ENCODE measurements around the gene MYD88.

Gene MYD88
- total RNA-seq, result 22.3 to 30.6 reads per million in 2 donors

GRCh38 chr3:38138349-38139190, at the start of gene MYD88:
Gene MYD88, plus strand, starts transcription at chr3:38138661. Its CDS starts 40 bp downstream, at chr3:38138701.
- DNase-seq, result peak; percentile 75

- DNase-seq, result no peak
These were observed 49.3 kb upstream of the MYD88 start for GRCh38 chr3:38089163-38089562.

GRCh38 chr3:38090453-38090852, 48.0 kb upstream of the MYD88 start:
- no peak for DNase-seq

GRCh38 chr3:38094999-38095398, 43.5 kb upstream of the MYD88 start:
- no peak for DNase-seq

- no peak for DNase-seq
These were observed 42.6 kb upstream of the MYD88 start for GRCh38 chr3:38095669-38096483.

- DNase-seq, result no peak
These were observed 40.8 kb upstream of the MYD88 start for GRCh38 chr3:38097446-38098375.

- DNase-seq, result no peak
These were observed 40.1 kb upstream of the MYD88 start for GRCh38 chr3:38098376-38098723.

GRCh38 chr3:38099518-38099917, 38.9 kb upstream of the MYD88 start:
- DNase-seq, result no peak

GRCh38 chr3:38100498-38100897, 38.0 kb upstream of the MYD88 start:
- DNase-seq, result no peak

- no peak for DNase-seq
These were observed 36.5 kb upstream of the MYD88 start for GRCh38 chr3:38101811-38102443.

GRCh38 chr3:38102444-38102814, 36.0 kb upstream of the MYD88 start:
- no peak for DNase-seq

- DNase-seq, result no peak
These were observed 32.9 kb upstream of the MYD88 start for GRCh38 chr3:38105525-38105924.

GRCh38 chr3:38107911-38108648, 30.4 kb upstream of the MYD88 start:
- no peak for DNase-seq

- no peak for DNase-seq
These were observed 29.5 kb upstream of the MYD88 start for GRCh38 chr3:38108649-38109579.

- no peak for DNase-seq
These were observed 28.7 kb upstream of the MYD88 start for GRCh38 chr3:38109580-38110313.

GRCh38 chr3:38110314-38111050, 28.0 kb upstream of the MYD88 start:
- no peak for DNase-seq

GRCh38 chr3:38111201-38111600, 27.3 kb upstream of the MYD88 start:
- no peak for DNase-seq

- no peak for DNase-seq
These were observed 26.6 kb upstream of the MYD88 start for GRCh38 chr3:38111696-38112377.

Data from activated gamma-delta T cell (primary cell).